ENCODE results near the gene CACNA2D4.
"Not testable (repeated sequence)": the region's sequence is repeated elsewhere in the genome, so short reads cannot be mapped to it uniquely, and the experiment has no call there.

Gene CACNA2D4, protein sequence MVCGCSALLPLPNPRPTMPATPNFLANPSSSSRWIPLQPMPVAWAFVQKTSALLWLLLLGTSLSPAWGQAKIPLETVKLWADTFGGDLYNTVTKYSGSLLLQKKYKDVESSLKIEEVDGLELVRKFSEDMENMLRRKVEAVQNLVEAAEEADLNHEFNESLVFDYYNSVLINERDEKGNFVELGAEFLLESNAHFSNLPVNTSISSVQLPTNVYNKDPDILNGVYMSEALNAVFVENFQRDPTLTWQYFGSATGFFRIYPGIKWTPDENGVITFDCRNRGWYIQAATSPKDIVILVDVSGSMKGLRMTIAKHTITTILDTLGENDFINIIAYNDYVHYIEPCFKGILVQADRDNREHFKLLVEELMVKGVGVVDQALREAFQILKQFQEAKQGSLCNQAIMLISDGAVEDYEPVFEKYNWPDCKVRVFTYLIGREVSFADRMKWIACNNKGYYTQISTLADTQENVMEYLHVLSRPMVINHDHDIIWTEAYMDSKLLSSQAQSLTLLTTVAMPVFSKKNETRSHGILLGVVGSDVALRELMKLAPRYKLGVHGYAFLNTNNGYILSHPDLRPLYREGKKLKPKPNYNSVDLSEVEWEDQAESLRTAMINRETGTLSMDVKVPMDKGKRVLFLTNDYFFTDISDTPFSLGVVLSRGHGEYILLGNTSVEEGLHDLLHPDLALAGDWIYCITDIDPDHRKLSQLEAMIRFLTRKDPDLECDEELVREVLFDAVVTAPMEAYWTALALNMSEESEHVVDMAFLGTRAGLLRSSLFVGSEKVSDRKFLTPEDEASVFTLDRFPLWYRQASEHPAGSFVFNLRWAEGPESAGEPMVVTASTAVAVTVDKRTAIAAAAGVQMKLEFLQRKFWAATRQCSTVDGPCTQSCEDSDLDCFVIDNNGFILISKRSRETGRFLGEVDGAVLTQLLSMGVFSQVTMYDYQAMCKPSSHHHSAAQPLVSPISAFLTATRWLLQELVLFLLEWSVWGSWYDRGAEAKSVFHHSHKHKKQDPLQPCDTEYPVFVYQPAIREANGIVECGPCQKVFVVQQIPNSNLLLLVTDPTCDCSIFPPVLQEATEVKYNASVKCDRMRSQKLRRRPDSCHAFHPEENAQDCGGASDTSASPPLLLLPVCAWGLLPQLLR

DNA sequence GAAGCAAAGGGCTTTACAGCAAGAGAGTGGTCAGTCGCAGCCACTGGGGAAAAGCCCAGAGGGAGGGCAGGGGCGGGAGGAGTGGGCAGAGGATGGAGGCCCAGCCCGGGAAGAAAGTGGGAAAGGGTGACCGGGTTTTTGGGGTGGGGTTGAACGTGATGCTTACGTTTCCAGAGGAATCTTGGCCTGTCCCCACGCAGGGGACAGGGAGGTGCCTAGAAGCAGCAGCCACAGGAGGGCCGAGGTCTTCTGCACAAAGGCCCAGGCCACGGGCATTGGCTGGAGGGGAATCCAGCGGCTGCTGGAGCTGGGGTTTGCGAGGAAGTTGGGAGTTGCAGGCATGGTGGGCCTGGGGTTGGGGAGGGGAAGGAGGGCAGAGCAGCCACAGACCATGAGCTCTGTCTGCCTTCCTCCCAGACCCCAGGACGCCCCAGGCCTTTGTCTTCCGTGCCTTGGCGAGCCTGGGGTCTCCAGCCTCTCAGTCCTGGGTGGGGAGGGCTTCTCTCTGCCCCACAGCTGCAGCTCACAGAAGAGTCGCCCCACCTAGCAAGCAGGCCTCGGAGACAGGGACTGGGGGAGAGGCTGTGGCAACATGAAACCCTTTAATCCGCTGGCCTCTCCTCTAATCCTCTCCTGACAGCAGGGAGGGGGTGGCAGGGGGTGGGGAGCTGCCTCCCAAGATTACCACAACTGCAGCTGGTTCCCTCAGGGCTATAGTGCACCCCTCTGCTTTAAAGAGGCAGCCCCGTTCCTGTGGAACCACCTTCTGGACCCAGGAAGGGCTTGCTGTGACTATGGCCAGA lies at the start of gene CACNA2D4:
TSS of gene CACNA2D4 (minus strand) at position 572 of the 803 bp plus-strand sequence. CDS start at position 393, 179 bp downstream.
- DNase-seq = no peak

DNA sequence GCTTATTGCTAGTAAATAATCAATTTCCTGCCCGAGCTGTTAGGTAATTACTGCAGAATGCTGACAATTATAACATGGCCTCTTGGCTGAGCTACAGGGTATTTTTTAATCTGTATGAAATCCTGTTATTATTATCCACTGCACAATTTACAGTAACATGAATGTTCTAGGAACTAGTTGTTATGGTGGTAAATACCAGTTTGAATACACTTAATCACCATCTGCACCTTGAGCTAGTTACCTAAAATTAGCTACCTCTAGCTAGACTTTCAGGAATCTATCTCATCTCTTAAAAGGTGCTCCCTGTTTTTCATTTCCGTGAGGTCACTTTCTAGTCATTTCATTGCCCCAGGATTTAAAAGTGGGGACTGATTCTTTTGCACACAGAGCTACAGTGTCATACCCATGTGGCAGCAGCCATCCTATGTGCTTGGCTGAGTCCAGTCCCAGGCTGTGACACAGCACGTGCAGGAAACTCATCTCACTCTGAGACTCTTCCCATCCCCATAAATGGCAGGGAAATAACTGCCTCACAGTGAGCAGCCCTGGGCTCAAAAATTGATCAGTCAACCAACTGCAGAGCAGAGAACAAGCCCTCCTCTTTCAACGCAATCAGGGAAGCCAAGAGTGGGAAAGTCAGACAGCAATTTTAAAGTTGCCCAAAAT lies 48.2 kb upstream of the CACNA2D4 start:
- no peak for DNase-seq

DNA sequence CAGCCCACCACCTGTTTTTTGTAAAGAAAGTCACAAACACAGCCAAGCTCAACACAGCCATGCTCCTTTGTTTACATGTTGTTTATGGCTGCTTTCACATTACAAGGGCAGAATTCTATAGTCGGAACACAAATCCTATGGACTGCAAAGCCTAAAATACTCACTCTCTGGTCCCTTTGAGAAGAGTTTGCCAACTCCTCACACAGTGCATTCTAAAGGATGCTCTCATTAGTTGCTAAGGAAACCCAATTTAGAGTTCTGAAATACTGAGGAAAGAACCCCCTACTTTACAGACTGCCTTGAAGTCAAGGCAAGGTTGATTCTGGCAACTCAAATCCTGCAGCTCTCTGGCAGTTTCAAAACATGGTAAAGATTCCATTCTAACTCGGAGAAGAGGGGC lies 47.5 kb upstream of the CACNA2D4 start:
- DNase-seq = no peak

DNA sequence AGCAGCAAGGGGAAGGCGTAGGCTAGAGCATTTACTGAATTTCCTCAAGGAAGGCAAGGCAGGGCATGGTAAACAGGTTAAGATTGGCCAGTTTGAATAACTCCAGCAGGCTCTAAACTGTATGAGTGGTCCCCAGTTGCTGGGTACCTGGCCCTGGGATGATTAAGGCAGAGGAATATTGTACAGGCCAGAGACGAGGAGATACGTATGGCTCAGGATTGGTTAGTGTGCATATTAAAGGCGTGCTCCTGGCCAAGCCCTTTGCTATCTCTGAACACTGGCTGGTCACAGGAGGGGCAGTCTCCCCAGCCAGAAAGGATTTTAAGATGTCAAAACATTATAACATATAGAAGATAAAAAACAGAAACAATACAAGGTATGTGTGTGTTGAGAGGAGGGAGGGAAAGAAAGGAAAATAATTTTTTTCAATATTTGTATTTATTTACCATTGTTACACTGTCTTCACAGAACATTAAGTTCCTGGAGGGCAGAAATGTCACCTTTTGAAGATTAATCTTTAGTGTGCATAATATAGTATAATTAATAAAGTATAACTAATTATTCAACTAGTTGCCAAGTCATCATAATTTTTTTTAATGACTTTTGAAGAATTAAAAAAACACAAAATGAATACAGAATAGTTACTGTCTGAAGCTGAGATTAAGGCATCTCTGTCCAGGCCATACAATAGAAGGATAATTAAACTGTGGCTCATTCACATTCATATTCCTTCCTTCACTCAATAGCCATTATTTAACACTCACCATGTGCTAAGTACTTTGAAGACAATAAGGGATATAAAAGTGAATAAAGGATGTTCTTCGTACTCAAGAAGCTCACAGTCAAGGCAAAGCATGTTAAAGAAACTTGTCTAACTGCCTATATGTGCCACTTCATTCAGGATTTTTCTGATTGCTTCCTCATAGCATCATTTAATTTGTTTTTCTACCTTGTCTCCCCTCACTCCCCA lies 43.9 kb upstream of the CACNA2D4 start:
- no peak for DNase-seq

DNA sequence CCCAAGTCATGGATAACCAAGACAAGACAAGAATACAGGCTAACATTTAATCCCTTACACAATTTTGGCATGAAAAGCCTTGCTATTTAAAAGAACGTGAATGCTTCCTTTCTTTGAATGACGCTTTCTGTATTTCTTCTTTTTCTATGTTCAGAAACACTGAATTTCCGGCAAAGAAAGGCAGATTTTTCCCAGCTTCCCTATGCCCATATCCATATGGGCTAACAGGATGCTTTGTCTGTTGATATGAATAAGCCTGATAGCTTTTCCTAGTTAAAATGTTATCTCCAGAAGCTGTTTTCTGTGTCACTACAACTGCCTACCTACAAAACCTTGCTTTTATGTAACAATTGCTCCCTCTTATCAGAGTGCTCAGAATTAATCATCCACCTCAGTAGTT lies 38.3 kb upstream of the CACNA2D4 start:
- DNase-seq = no peak

DNA sequence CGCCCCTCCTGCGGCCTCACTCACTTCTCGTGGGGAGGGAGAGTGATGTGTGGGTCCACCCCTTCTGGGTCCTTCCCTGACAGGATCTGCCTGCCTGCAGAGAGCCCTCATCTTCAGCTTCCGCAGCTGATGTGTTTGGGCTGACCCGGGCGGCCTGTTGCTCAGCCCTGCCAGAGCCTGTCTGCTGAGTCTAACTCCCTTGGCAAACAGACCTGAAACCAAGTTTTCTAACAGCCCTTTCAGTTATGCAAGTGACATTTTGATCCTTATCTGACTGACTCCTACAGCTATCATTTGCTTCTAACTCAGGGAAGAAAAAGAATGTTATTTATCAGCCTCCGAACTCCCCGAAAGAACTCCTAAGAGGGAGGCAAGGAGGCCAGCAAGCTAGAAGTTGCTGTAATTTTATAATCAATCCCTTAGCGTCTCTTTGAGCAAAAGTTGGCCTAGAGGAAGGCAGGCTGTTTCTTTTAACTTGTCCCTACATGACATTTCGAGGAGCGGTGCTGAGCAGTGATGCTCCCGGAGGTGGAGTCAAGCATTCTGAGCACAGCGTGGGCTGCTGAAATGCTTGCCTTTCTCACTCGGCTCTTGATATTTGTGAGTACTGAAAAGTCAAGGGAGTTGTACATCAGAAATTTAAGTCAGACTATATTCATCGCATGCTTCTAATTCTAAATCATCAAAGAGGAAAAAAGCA lies 31.5 kb upstream of the CACNA2D4 start:
- DNase-seq = no peak

DNA sequence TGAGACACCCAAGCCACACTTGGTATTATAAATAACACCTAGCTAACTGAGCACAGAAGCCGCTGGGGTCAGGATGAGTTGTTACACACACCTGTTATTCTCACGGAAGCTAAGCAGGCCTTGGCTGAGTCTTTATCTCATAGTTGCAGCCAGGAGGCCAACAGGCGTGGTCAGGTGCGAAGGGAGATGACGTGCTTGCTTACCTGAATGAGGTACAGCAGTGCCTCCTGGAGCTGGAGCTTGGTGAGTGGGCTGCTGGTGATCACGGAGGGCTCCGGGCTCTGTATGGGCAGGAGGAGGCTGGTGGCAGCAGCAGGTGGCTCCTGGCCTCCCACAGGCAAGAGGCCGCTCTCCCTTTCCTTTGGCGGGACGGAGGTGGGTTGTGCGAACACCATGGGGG lies 30.4 kb upstream of the CACNA2D4 start:
- DNase-seq = no peak

DNA sequence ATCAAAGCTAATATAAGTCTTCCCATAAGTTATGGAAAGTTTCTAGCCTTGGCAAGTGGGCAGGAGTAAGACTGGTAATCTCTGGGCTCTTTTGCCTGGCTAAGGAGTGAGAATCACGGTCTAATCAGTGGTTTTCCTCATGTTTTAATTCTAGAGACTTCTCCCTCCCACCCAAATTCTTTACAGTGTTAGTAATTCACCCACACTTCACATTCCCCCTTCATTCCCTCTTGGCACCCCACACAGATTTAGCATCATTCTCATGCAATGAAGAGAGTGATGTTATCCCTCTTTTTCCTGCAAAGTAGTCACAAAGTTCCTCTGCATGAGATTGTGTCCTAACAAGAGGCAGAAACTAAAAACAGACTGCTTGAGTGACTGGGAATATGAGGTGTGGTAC lies 28.6 kb upstream of the CACNA2D4 start:
- no peak for DNase-seq

DNA sequence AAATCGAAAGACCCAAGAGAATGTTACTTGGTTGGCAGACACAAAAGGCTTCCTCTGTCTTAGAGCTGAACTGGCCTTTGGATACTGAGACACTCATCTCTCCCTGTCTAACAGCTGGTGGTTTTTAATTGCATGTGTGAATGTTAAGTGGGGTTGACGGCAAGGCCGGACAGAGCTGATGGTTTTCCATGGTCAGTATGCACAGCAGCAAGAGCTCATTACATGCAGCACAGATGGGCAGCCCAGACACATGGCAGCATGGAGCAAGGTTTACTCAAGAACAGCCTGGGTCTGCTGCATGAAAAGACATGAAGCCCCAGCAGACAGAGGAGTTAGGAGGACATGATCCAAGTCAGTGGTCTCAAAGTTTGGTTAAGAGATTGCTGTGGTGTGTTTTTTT lies 27.8 kb upstream of the CACNA2D4 start:
- DNase-seq = no peak

DNA sequence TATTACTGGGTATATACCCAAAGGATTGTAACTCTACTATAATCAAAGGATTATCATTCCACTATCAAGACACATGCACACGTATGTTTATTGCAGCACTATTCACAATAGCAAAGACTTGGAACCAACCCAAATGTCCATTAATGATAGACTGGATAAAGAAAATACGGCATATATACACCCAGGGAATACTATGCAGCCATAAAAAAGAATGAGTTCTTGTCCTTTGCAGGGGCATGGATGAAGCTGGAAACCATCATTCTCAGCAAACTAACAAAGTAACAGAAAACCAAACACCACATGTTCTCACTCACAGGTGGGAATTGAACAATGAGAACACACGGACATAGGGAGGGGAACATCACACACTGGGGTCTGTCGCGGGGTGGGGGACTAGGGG lies 27.1 kb upstream of the CACNA2D4 start:
- not testable (repeated sequence) for DNase-seq

DNA sequence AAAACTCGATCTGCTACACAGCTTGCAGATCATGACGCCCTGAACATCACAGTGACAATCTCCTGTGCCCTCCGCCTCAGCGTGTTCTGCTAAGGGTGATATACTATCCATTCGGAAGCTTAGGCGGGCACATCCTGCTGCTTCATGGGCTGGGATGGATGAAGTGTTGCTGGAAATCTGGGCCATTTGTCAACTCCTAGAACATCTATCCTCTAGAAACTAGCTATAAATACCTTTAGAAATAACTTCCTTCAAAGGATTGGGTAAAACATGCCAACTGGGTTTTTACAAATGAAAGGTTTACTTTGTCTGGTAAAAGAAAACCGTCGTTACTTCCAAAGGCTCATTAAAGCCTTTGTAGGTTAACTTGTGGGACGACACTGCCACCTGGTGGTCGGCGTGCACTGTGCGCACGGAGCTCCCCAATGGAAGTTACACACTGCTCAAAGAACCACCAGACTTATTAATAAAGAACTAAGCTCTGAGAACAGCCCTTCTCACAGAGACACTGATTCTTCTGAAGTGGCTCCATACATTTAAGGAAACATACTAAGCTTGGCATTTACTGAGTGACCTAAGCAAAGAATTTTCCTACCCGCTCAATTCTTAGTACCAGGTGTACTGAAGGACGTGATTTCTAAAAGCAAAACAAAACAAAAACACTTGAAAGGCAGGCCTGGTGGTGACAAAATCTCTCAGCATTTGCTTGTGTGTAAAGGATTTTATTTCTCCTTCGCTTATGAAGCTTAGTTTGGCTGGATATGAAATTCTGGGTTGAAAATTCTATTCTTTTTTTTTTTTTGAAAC lies 21.6 kb upstream of the CACNA2D4 start:
- DNase-seq = peak; percentile 84 to 89

DNA sequence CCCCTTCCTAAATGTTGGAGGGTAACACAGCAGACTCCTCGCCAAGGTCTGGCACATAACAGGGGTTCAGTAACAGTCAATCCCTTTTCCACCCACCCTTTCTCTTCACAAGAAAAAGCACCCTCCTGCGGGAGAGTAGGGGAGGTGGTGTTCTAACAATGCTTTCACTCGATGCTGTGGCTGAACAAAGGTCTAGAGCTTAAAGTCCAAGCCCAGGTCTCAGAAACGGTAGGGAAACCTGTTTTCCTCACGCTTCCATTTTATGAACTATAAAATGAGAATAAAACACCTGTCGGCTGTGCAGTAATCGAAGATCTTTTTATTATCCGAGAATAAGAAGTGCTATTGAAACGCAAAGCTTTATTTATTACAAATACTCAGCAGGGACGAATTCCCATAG lies 20.9 kb upstream of the CACNA2D4 start:
- DNase-seq = no peak

DNA sequence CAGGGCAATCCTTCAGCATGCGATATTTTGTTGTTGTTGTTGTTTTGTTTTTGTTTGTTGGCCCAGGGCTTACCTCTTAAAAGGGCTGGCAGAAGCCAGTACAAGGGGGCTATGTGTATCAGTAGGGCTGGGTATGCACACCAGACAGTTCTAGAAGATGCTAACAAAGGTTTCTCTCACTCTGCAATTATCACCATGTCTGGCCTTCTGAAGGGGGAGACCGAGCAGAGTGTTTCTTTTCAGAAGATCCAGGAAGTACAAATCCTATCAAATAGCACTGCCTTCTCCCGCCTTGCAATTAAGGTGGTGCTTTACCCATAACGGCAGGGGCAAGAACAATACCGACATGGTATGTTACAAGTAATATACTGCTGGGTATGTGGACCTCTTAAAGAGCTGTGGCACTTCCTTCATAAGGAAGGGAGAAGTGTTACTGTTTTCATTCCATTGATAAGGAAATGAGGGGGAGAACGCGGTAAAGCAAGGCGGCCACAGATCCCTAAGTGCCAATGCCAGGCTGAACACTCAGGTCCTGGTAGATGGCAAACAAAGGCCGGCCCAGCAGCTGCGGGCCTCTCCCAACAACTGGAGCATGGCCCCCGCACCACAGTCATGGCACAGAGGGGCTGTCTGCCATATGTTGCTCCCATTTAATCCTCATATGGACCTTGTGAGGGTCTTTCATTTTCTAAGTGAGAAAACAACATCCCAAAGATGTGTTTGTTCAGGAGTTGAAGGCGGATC lies 19.2 kb upstream of the CACNA2D4 start:
- DNase-seq = no peak

DNA sequence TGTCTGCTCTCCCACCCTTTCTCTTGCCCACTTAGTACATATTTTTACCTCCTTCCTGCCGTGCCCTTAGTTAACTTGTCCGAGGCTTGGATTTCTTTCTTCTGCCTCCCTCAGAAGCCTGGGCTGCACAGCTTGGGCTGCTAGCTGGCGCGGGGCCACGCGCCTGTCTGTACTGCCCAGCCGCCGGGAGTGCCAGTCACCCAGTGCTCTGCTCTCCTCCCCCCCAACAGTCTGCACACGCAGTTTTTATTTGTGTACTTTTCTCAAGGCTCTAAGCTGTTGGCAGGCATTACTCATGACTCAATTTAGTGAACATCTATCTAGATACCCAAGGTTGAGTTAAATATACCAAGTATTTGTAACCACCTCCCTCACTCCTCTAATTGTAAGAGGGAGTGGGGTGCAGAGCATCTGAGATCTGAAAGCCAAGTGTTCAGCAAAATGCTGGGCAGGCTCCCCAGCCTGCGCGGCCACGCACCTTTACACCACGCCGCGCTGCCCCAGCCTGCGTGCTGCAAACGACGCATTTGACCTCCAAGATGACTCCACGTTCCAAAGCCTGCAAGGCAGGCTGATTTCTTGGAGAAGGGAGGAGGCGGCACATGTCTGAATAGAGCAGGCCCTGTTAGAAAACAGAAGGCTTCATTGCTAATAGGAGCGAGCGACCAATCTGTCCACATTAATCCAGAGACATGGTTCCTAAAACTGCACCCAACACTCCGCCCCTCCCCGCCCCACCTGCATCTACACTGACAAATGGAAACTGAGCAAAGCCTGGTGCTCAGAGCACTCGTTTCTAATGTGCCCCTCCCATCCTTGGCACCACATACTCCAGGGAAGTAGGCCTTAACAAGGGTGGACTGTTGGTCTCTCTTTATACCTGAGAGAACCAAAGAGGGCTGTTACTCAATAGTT lies 18.2 kb upstream of the CACNA2D4 start:
- no peak for DNase-seq

DNA sequence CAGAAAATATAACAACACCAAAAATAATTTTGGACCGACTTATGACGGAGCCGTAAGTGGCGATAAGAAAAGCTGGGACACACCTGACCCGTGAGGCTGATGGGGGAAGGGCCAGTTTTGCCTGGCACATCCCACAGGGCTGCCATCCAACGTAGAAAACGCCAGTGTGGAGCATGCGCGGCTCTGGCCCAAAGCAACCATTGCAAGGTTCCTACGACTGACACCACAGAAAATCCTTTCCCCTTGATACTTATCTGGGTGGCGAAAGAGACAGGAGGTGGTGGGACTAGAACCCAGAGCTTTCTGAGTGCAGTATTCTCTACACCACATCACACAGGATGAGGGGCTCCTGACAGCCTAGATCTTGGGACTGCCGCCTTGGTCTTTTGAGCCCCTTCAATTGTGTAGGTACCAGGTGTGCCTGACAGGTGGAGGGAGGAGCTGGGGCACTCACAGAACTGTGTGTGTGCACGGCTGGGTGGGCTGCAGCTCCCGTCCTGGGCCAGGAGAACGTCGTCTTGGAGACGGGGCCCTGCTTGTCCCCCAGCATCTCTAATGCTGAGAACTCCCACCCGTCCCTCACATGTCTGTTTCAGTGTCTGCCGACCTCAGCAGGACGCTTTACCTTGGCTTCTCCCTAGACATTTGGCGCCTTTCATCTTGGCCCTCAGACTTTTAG lies 17.4 kb upstream of the CACNA2D4 start:
- no peak for DNase-seq

DNA sequence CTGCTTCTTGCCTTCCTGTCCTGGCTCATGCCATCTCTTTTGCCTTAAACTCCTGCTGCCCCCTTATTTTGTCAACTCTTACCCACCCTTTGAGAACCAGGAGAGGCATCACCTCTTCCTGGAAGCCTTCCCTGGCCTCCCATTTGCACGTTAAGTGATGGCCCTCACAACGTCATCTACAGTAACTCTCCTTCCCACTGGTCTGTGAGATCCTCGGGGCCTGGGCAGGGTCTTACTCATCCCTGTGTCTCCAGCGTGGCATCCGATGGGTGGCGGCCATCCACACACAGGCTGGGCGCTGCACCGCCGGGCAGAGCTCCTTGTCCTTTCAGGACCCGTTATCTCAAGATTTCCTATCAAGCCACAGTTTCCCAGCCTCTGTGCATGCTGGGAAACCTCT lies 16.8 kb upstream of the CACNA2D4 start:
- no peak for DNase-seq

DNA sequence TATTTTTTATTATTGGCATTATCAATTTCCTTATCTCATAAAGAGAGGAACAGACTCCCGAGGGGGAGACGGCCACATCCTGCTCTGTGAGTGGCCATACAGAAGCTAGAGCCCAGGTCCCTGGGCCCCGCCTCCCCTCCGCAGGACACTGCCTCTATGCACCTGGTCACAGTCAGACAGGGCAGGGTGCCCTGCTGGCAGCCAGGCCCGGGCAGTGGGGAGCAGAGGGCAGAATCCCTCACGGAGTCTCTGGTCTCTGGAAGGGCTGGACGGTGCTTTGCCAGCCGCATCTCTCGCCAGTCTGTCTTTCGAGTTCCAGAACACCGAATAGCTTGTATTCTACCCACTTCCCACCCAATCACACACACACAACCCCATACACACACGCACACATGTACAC lies 16.4 kb upstream of the CACNA2D4 start:
- DNase-seq = no peak
